Raji (cell line): Measurements from ENCODE around the gene PCCA.

Experiments used
- POLR2A ChIP-seq: IDR thresholded peaks from 2 replicates; pipeline ENCODE4 v1.6.1; 2011; ENCODE audit warnings: low read depth, low read length, control low read depth; ENCODE audit not compliant: insufficient read depth

Gene PCCA

GRCh38 chr13:100537951-100538462 is 449.1 kb downstream of the PCCA start:
- no peak for TF ChIP-seq POLR2A

- no peak for TF ChIP-seq POLR2A
These were observed 451.7 kb downstream of the PCCA start for GRCh38 chr13:100540621-100541020.

- no peak for TF ChIP-seq POLR2A
These were observed 453.3 kb downstream of the PCCA start for GRCh38 chr13:100541897-100542825.

- TF ChIP-seq POLR2A, result no peak
These were observed 453.9 kb downstream of the PCCA start for GRCh38 chr13:100542826-100543156.

- no peak for TF ChIP-seq POLR2A
These were observed 455.1 kb downstream of the PCCA start for GRCh38 chr13:100543872-100544602.

- no peak for TF ChIP-seq POLR2A
These were observed 456.2 kb downstream of the PCCA start for GRCh38 chr13:100544866-100545683.

GRCh38 chr13:100545684-100546061 is 456.8 kb downstream of the PCCA start:
- TF ChIP-seq POLR2A, result no peak

GRCh38 chr13:100546713-100547405 is 458.0 kb downstream of the PCCA start:
- TF ChIP-seq POLR2A, result no peak

- TF ChIP-seq POLR2A, result no peak
These were observed 458.9 kb downstream of the PCCA start for GRCh38 chr13:100547791-100548201.

GRCh38 chr13:100549316-100549715 is 460.4 kb downstream of the PCCA start:
- TF ChIP-seq POLR2A, result no peak

- TF ChIP-seq POLR2A, result no peak
These were observed 463.9 kb downstream of the PCCA start for GRCh38 chr13:100552755-100553154.

GRCh38 chr13:100559886-100560285 is 471.0 kb downstream of the PCCA start:
- TF ChIP-seq POLR2A, result no peak

GRCh38 chr13:100560498-100561157 is 471.7 kb downstream of the PCCA start:
- no peak for TF ChIP-seq POLR2A

- no peak for TF ChIP-seq POLR2A
These were observed 472.2 kb downstream of the PCCA start for GRCh38 chr13:100561158-100561499.
